Stomach (tissue), 4 donors: ENCODE data around the gene GPR171.

Experiments
- EP300 ChIP-seq: sonication (generic); formaldehyde crosslinking; IDR thresholded peaks from one replicate; pipeline ENCODE4 v1.6.1; 2017; ENCODE audit warnings: antibody characterized with exemption
- POLR2A ChIP-seq, 4 donors: fragments of 450-650 bp; IDR thresholded peaks; one replicate each; pipeline ENCODE4 v1.6.1; 2016; ENCODE audit warnings: antibody characterized with exemption in 4 of 4, control low read depth in 2 of 4, mild to moderate bottlenecking in 1 of 4, moderate library complexity in 1 of 4
- POLR2AphosphoS5 ChIP-seq, 3 donors: sonication (generic); formaldehyde crosslinking; IDR thresholded peaks; one replicate each; pipeline ENCODE4 v1.6.1; 2016; ENCODE audit warnings: antibody characterized with exemption in 3 of 3
- TF ChIP-seq, protein P1 (sequence below), 7 experiments: fragments of 450-650 bp in 4 of 7; fragments of 200-600 bp in 3 of 7; sonication (generic) in 3 of 7; IDR thresholded peaks; one replicate each; pipeline ENCODE4 v1.5.1; 2016 to 2019; ENCODE audit warnings: antibody characterized with exemption in 7 of 7, control low read depth in 2 of 7, mild to moderate bottlenecking in 1 of 7

GRCh38 chr3:151232991-151233390 lies 30.0 kb upstream of the GPR171 start:
- TF ChIP-seq POLR2A (IDR thresholded peaks at IDR 0.05) (no peak), POLR2AphosphoS5 (IDR thresholded peaks at IDR 0.05) (no peak), EP300 (no peak)
- TF ChIP-seq, protein P1, sequence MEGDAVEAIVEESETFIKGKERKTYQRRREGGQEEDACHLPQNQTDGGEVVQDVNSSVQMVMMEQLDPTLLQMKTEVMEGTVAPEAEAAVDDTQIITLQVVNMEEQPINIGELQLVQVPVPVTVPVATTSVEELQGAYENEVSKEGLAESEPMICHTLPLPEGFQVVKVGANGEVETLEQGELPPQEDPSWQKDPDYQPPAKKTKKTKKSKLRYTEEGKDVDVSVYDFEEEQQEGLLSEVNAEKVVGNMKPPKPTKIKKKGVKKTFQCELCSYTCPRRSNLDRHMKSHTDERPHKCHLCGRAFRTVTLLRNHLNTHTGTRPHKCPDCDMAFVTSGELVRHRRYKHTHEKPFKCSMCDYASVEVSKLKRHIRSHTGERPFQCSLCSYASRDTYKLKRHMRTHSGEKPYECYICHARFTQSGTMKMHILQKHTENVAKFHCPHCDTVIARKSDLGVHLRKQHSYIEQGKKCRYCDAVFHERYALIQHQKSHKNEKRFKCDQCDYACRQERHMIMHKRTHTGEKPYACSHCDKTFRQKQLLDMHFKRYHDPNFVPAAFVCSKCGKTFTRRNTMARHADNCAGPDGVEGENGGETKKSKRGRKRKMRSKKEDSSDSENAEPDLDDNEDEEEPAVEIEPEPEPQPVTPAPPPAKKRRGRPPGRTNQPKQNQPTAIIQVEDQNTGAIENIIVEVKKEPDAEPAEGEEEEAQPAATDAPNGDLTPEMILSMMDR (IDR thresholded peaks at IDR 0.05) = no peak
